NOMO-1 treated with DMSO at 0.1 percent for 48 hours (cell line): ENCODE data around the gene SORCS1.

Experiments
- DNase-seq: peaks from one replicate; lab custom pipeline; 2025; ENCODE audit not compliant: unreplicated experiment; lab: John Stamatoyannopoulos, UW

SORCS1 gene

GRCh38 chr10:106619346-106619745, 545.2 kb downstream of the SORCS1 start:
- no peak for DNase-seq

GRCh38 chr10:106618646-106619045, 545.9 kb downstream of the SORCS1 start:
- no peak for DNase-seq

- no peak for DNase-seq
Observed at GRCh38 chr10:106615081-106615480, 549.4 kb downstream of the SORCS1 start.

- DNase-seq: no peak
Observed at GRCh38 chr10:106614293-106614692, 550.2 kb downstream of the SORCS1 start.

DNA sequence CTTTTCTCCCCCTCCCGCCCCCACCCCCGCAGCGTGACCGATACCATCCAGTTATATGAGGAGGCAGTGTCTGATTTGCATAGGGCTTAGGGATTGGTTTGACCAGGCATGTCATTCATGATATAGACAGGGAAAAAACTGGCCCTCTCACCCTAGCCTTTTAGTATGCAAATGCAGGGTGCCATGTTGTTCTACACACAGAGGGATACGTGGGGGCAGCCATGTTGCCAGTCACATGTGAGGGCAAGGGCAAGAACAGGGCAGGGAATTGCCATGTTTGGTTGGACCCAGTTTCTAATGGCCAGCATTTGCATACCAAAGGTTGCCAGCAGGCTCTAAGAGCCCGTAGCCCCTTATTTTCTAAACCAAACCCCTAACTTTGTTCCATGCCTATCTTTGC, 552.1 kb downstream of the SORCS1 start:
- DNase-seq: no peak

DNA sequence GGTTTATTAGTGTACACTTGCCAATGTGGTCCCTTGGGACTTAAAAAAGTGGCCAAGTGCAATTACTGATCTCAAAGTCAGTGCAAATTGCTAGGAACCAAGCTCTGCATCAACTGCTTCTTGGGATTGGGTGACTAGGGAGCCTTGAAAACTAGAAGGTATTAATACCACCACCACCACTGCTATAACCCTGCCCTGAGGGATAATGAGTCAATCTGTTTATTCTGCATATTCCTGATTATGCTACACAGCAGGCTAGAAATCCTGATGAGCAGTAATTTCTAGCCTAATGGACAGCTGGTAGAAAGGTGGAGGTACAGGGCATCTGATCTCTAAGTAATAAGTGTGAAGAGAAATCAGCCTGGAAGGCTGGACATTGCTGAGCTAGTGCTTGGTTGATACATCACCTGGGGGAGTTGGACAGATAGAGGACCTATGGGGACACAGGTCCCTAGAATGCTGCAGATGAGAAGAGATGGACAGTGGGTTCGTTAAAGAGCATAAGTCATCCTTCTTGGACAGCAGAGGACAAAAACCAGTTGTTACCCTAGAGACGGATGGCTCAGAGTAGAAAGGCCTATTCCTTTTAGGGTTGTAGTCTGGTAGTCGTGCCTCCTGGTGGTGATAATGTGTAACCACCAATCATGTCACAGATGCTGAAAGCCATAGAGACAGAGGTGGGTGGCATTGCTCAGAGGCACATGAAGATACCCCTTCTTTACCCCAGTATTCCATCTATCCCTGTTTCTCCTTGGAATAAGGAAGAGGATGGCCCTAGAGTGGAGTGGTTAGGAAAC, 554.8 kb downstream of the SORCS1 start:
- no peak for DNase-seq

DNA sequence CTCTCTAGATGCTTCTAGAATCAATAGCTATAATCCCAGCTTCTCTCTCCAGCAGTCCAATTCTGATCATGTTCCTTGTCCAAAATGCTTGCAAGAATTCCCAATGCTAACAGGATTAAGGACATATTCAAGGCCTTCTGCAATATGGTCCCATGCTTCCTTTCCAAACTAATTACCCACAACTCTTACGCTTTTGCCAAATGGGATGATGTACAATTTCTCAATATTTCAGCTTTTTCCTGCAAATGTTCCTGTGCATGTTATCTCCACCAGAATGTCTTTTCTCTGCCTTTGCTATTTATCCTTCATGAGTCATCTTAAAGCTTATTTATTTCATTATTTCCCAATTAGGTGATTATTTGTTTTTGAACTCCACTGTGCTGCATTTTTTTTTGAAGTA, 556.4 kb downstream of the SORCS1 start:
- no peak for DNase-seq

DNA sequence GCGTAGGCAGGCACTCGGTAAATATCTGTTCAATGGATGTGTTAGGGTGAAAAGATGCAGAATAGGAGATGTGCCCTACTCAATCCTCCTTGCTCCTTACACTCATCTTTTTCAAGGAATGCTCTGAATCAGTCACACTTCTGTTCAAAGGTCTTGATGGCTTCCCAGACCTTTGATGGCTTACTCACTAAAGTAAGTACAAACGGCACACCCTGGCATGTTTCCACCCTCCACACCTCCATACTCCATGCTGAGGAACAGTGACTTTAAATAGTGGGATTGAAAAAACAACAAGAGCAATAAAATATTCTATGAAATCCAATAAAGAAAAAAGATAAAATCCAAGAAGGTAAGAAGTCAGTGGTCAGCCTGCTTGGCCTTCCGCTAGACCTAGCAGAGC, 569.2 kb downstream of the SORCS1 start:
- no peak for DNase-seq

DNA sequence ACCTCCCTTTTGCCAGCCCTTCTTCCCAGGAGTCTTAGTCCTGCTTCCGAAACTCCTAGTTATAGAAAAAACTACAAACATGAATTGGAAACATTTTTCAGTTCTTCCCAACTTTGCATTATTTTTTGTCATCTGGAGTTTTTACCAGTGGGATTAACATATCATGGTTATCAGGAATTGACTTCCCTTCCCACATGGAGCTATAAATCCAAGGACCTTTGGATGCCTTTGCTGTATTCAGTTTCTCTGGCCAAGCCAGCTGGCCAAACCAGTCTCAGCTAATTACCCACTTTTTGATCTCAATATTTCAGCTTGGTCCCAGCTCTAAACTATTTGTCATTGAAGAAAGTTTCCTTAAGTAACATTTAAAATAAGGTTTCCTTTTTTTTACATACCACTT, 570.6 kb downstream of the SORCS1 start:
- no peak for DNase-seq

GRCh38 chr10:106592396-106592795, 572.1 kb downstream of the SORCS1 start:
- no peak for DNase-seq

GRCh38 chr10:106582291-106582690, 582.2 kb downstream of the SORCS1 start:
- DNase-seq: no peak

- no peak for DNase-seq
Observed at GRCh38 chr10:106577756-106578155, 586.8 kb downstream of the SORCS1 start.

GRCh38 chr10:106577266-106577665, 587.2 kb downstream of the SORCS1 start:
- DNase-seq: peak; percentile 10

DNA sequence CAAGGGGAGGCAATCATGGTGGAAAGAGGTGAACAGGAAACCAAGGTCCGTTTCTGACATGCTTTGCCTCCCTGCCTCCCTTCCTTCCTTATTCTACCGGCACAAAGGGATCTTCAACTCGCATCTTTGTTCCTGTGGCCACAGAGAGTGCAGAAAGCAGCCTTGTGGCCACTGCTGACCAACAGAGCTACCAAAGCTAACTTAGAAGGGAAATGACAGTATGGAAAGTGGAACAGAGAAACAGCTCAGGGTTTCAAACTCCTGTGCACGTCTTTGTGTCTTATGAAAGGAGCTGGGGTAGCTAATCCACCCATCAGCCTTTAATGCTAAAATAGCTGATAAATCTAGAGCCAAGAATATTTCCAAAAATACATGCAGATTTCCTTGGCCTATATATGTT, 588.0 kb downstream of the SORCS1 start:
- DNase-seq: no peak

- DNase-seq: no peak
Observed at GRCh38 chr10:106573106-106573505, 591.4 kb downstream of the SORCS1 start.

GRCh38 chr10:106571192-106571946, 593.1 kb downstream of the SORCS1 start:
- DNase-seq: no peak

- DNase-seq: no peak
Observed at GRCh38 chr10:106570268-106570667, 594.2 kb downstream of the SORCS1 start.

- no peak for DNase-seq
Observed at GRCh38 chr10:106567629-106568028, 596.9 kb downstream of the SORCS1 start.

DNA sequence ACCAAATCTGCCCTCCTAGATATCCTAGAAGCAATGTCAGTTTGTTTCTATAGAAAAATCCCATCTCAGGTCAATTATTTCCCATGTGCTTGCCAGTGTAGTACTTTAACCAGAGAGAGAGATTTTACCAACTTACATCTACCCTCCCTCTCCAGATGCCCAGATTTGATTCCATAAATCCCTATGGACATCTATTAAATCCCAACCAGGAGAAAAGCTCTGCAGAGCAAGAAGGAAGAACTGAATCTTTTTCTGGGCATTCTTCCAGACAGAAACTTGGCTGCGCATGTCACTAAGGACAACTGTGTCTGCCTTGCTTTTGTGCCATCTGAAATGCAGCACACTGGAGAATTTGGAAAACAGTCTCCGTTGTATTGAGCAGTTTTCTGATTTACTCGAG, 597.6 kb downstream of the SORCS1 start:
- DNase-seq: no peak

- DNase-seq: no peak
Observed at GRCh38 chr10:106565546-106565945, 599.0 kb downstream of the SORCS1 start.

GRCh38 chr10:106563384-106563783, 601.1 kb downstream of the SORCS1 start:
- no peak for DNase-seq

GRCh38 chr10:106560925-106561640, 603.4 kb downstream of the SORCS1 start:
- no peak for DNase-seq
